Measurements from ENCODE around the gene RBM20. TPM values are rescaled to one million over a fixed set of nuclear protein-coding genes. Genes with fewer than 3 reads are reported as not detected.

The RBM20 gene
- total RNA-seq, 1 experiment from 2014 or later: 0.11 TPM

DNA sequence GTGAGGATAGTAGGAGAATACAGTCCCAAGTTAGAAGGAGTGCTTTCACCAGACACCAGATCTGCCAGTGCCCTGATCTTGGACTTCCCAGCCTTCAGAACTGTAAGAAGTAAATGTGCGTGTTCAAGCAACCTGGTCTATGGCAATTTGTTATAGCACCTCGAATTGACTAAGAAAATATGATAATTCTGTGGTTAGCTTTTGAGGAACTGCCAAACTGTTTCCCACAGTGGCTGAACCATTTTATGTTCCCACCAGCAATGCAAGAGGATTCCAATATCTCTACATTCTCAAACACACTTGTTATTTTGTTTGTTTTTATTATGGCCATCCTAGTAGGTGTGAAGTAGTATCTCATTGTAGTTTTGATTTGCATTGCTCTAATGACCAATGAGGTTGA, 47.0 kb downstream of the RBM20 start:
- Histone ChIP-seq H2AFZ (no peak overlapping the region), H3F3A (ENCODE audit: insufficient read depth, low read depth) (no peaks in the 10 kb centered on the region), H3K36me3 (ENCODE audit: low read depth) (no peaks in the 10 kb centered on the region), H3K27me3 (ENCODE audit: insufficient read depth, low read depth) (no peaks in the 10 kb centered on the region), H3K9me3 (ENCODE audit: insufficient read depth, low read depth) (no peaks in the 10 kb centered on the region), H4K20me1 (ENCODE audit: insufficient read depth) (no peaks in the 10 kb centered on the region), H3K27ac (no peak overlapping the region), H3K4me2 (no peak overlapping the region), H3K4me1 (replicated peaks; ENCODE audit: insufficient read depth) (no peaks in the 10 kb centered on the region), H3K4me3 (no peak overlapping the region), H3K9me2 (ENCODE audit: insufficient read depth) (no peaks in the 10 kb centered on the region), H3K79me2 (ENCODE audit: low read depth) (no peaks in the 10 kb centered on the region)
- TF ChIP-seq EZH2 (IDR thresholded peaks at IDR 0.05; ENCODE audit: low read depth): no peak
- TF ChIP-seq, protein P1, sequence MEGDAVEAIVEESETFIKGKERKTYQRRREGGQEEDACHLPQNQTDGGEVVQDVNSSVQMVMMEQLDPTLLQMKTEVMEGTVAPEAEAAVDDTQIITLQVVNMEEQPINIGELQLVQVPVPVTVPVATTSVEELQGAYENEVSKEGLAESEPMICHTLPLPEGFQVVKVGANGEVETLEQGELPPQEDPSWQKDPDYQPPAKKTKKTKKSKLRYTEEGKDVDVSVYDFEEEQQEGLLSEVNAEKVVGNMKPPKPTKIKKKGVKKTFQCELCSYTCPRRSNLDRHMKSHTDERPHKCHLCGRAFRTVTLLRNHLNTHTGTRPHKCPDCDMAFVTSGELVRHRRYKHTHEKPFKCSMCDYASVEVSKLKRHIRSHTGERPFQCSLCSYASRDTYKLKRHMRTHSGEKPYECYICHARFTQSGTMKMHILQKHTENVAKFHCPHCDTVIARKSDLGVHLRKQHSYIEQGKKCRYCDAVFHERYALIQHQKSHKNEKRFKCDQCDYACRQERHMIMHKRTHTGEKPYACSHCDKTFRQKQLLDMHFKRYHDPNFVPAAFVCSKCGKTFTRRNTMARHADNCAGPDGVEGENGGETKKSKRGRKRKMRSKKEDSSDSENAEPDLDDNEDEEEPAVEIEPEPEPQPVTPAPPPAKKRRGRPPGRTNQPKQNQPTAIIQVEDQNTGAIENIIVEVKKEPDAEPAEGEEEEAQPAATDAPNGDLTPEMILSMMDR (conservative IDR thresholded peaks at IDR 0.05): no peak
- ChIA-PET POLR2A (ENCODE audit: unreplicated experiment) (no interaction called here), CTCF (no interaction called here)
- intact Hi-C loops (cut with micrococcal nuclease; ENCODE audit: unreplicated experiment): no loop called here
- no peak for DNase-seq
- no TSS peak for BruUV-seq (replicated peaks)

DNA sequence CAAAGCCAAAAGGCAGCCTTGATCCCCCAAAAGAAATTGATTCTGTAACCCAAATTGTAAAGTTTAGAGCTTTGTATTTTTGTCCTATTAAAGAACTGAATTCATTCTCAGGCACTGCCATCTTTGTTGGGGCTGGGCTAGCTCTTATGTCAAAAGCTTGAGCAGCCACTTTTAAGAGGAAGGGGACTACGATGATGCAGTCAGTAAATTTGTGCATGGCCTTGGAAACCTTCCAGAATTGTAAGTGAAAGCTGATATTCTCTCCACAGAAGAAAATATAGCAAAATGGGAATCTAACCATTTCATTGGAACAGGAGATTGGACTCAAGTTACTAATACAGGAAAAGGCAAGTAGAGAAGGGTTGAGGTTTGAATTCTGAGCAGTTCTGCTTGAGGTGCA, 50.1 kb downstream of the RBM20 start:
- H3K4me2 ChIP-seq: no peak overlapping the region
- DNase-seq: no peak
- H3K36me3 ChIP-seq (ENCODE audit: low read depth): no peaks in the 10 kb centered on the region
- no peaks in the 10 kb centered on the region for H3K27me3 ChIP-seq (ENCODE audit: insufficient read depth, low read depth)
- H3K79me2 ChIP-seq (ENCODE audit: low read depth): no peaks in the 10 kb centered on the region
- CTCF ChIA-PET: no interaction called here
- POLR2A ChIA-PET (ENCODE audit: unreplicated experiment): no interaction called here
- H3F3A ChIP-seq (ENCODE audit: insufficient read depth, low read depth): no peaks in the 10 kb centered on the region
- no peak overlapping the region for H2AFZ ChIP-seq
- no peaks in the 10 kb centered on the region for H3K9me2 ChIP-seq (ENCODE audit: insufficient read depth)
- TF ChIP-seq EZH2 (IDR thresholded peaks at IDR 0.05; ENCODE audit: low read depth): no peak
- TF ChIP-seq, protein P1 (conservative IDR thresholded peaks at IDR 0.05): no peak
- H3K27ac ChIP-seq: no peak overlapping the region
- no peak overlapping the region for H3K4me3 ChIP-seq
- no TSS peak for BruUV-seq (replicated peaks)
- no peaks in the 10 kb centered on the region for H3K9me3 ChIP-seq (ENCODE audit: insufficient read depth, low read depth)
- H3K4me1 ChIP-seq (replicated peaks; ENCODE audit: insufficient read depth): no peaks in the 10 kb centered on the region
- H4K20me1 ChIP-seq (ENCODE audit: insufficient read depth): no peaks in the 10 kb centered on the region
- intact Hi-C loops (cut with micrococcal nuclease; ENCODE audit: unreplicated experiment): no loop called here

DNA sequence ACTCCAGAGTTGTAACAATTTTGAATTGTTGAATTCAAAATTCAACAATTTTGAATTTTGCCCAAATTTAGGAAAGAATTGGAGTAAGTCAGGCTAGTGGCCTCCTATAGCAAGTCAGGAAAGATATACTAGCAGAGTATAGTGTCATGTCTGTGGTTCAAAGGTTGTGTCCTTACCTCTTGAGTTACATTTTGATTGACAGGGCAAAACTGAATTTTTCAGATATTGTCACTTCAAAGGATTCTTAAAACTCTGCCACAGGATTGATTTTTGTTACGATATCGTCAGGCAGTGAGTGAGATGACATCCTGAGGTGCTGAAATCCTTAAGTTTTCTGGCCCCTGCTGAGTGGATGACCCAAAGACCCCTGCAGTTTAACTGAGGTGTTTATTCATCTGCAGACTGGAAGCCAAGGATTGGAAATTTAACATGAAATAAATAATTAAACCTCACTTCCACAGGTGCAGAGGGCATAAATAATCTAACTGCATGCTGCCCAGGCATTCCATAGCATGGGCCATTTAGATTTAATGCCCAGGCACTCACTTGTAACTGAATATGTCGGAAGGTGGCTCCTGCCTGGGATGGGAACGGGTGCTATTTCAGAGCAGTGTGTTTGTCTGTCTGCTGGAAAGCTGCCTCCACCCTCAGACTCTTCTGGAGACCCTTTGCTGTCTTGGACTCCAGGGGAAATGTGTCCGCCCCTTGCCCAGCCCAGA, 50.8 kb downstream of the RBM20 start:
- Histone ChIP-seq H3K9me3 (ENCODE audit: insufficient read depth, low read depth) (no peaks in the 10 kb centered on the region), H2AFZ (no peak overlapping the region), H3K27ac (no peak overlapping the region), H3F3A (ENCODE audit: insufficient read depth, low read depth) (no peaks in the 10 kb centered on the region), H3K4me1 (replicated peaks; ENCODE audit: insufficient read depth) (no peaks in the 10 kb centered on the region), H3K9me2 (ENCODE audit: insufficient read depth) (no peaks in the 10 kb centered on the region), H3K36me3 (ENCODE audit: low read depth) (no peaks in the 10 kb centered on the region), H4K20me1 (ENCODE audit: insufficient read depth) (no peaks in the 10 kb centered on the region), H3K79me2 (ENCODE audit: low read depth) (no peaks in the 10 kb centered on the region), H3K27me3 (ENCODE audit: insufficient read depth, low read depth) (no peaks in the 10 kb centered on the region), H3K4me2 (no peak overlapping the region), H3K4me3 (no peak overlapping the region)
- POLR2A ChIA-PET (ENCODE audit: unreplicated experiment): no interaction called here
- CTCF ChIA-PET: no interaction called here
- no peak for DNase-seq
- no TSS peak for BruUV-seq (replicated peaks)
- intact Hi-C loops (cut with micrococcal nuclease; ENCODE audit: unreplicated experiment): no loop called here
- TF ChIP-seq EZH2 (IDR thresholded peaks at IDR 0.05; ENCODE audit: low read depth): no peak
- TF ChIP-seq, protein P1 (conservative IDR thresholded peaks at IDR 0.05): no peak

All from PC-9 (cell line).